Neural cell (in vitro differentiated cells): ENCODE results near the gene MYO15A. TPM values are rescaled to one million over a fixed set of nuclear protein-coding genes. Genes with fewer than 3 reads are reported as not detected.

Experiments
- H2AFZ ChIP-seq: fragments of 200-600, 300-800 bp; sonication (generic), shearing (Covaris generic); 2 replicates; pipeline ENCODE4 v1.6.0; 2014; ENCODE audit warnings: low read depth, mild to moderate bottlenecking, antibody characterized with exemption, low read length, moderate library complexity
- H3F3A ChIP-seq: fragments of 200-600 bp; shearing (Covaris generic); 2 replicates; pipeline ENCODE4 v1.6.1; 2016; ENCODE audit warnings: mild to moderate bottlenecking, moderate library complexity, mixed read lengths, antibody characterized with exemption, low read length; ENCODE audit not compliant: insufficient read depth, poor library complexity, severe bottlenecking
- H3K27ac ChIP-seq: fragments of 200-600, 300-800 bp; sonication (generic), shearing (Covaris generic); 2 replicates; pipeline ENCODE4 v1.5.1; 2014; ENCODE audit warnings: mild to moderate bottlenecking, low read length, moderate library complexity
- H3K27me3 ChIP-seq: fragments of 300-800, 200-600 bp; sonication (generic), shearing (Covaris generic); 2 replicates; pipeline ENCODE4 v1.6.0; 2014; ENCODE audit warnings: mild to moderate bottlenecking, low read depth, low read length, moderate library complexity; ENCODE audit not compliant: insufficient read depth
- H3K36me3 ChIP-seq: fragments of 300-800, 200-600 bp; sonication (generic), shearing (Covaris generic); 2 replicates; pipeline ENCODE4 v1.5.1; 2014; ENCODE audit warnings: mild to moderate bottlenecking, antibody characterized with exemption, low read length, moderate library complexity; ENCODE audit not compliant: insufficient read depth
- H3K4me2 ChIP-seq: fragments of 300-800, 200-600 bp; sonication (generic), shearing (Covaris generic); 2 replicates; pipeline ENCODE4 v1.6.0; 2014; ENCODE audit warnings: mild to moderate bottlenecking, low read length
- H3K4me3 ChIP-seq: fragments of 300-800, 200-600 bp; sonication (generic), shearing (Covaris generic); 2 replicates; pipeline ENCODE4 v1.5.1; 2014; ENCODE audit warnings: mild to moderate bottlenecking, low read length, moderate library complexity
- H3K79me2 ChIP-seq: fragments of 200-600 bp; shearing (Covaris generic); replicated peaks from 2 replicates; pipeline ENCODE4 v1.6.0; 2014; ENCODE audit warnings: mild to moderate bottlenecking, low read length, moderate library complexity; ENCODE audit not compliant: insufficient read depth
- H3K9ac ChIP-seq: fragments of 300-800, 200-600 bp; sonication (generic), shearing (Covaris generic); 2 replicates; pipeline ENCODE4 v1.6.1; 2016; ENCODE audit warnings: mild to moderate bottlenecking, low read length, mixed read lengths
- H3K9me2 ChIP-seq: fragments of 200-600 bp; shearing (Covaris generic); 2 replicates; pipeline ENCODE4 v1.6.1; 2016; ENCODE audit warnings: mild to moderate bottlenecking, low read length, mixed read lengths; ENCODE audit not compliant: insufficient read depth
- H3K9me3 ChIP-seq: fragments of 200-600, 300-800 bp; sonication (generic), shearing (Covaris generic); 2 replicates; pipeline ENCODE4 v1.6.1; 2016; ENCODE audit warnings: mild to moderate bottlenecking, mixed run types, low read length, moderate library complexity, mixed read lengths
- H4K20me1 ChIP-seq: fragments of 200-600 bp; shearing (Covaris generic); 2 replicates; pipeline ENCODE4 v1.6.1; 2016; ENCODE audit warnings: mild to moderate bottlenecking, mixed run types; ENCODE audit not compliant: insufficient read depth
- CTCF ChIP-seq: fragments of 450-650 bp; IDR thresholded peaks from 2 replicates; pipeline ENCODE4 v1.5.1; 2014; ENCODE audit warnings: antibody characterized with exemption, mild to moderate bottlenecking, moderate library complexity; ENCODE audit not compliant: poor library complexity, severe bottlenecking
- EP300 ChIP-seq: fragments of 450-650 bp; conservative IDR thresholded peaks from 2 replicates; pipeline ENCODE4 v1.6.1; 2014; ENCODE audit warnings: antibody characterized with exemption, mild to moderate bottlenecking, moderate library complexity; ENCODE audit not compliant: poor library complexity, severe bottlenecking
- EZH2 ChIP-seq: fragments of 200-600, 300-800 bp; shearing (Covaris generic), sonication (generic); IDR thresholded peaks from 2 replicates; pipeline ENCODE4 v1.6.1; 2014; ENCODE audit warnings: antibody characterized with exemption, low read length, borderline replicate concordance, mild to moderate bottlenecking; ENCODE audit not compliant: insufficient read depth, poor library complexity, severe bottlenecking
- MXI1 ChIP-seq: fragments of 450-650 bp; conservative IDR thresholded peaks from 2 replicates; pipeline ENCODE4 v1.6.1; 2014; ENCODE audit warnings: antibody characterized with exemption, mild to moderate bottlenecking; ENCODE audit not compliant: poor library complexity, severe bottlenecking
- POLR2AphosphoS5 ChIP-seq: IDR thresholded peaks from 2 replicates; pipeline ENCODE4 v1.6.1; 2012
- RAD21 ChIP-seq: fragments of 450-650 bp; conservative IDR thresholded peaks from 2 replicates; pipeline ENCODE4 v1.6.1; 2014; ENCODE audit warnings: antibody characterized with exemption, mild to moderate bottlenecking, moderate library complexity
- SMC3 ChIP-seq: fragments of 450-650 bp; conservative IDR thresholded peaks from 2 replicates; pipeline ENCODE4 v1.6.1; 2014; ENCODE audit warnings: antibody characterized with exemption, mild to moderate bottlenecking, moderate library complexity; ENCODE audit not compliant: poor library complexity
- TAF1 ChIP-seq: IDR thresholded peaks from 2 replicates; pipeline ENCODE4 v1.6.1; 2012; ENCODE audit warnings: low read depth
- polyA plus RNA-seq: library from polyadenylated mRNA; depleted of rRNA; stranded (reverse); fragments of >200 nt; gene quantifications from 2 replicates; pipeline ENCODE4 v1.2.3, GENCODE V29; 2014
- TF ChIP-seq, protein P1 (sequence below): IDR thresholded peaks from 2 replicates; pipeline ENCODE4 v1.6.1; 2012; ENCODE audit warnings: borderline replicate concordance

The MYO15A gene
- polyA plus RNA-seq, 1 donor from 2014 or later: 1.9 TPM

DNA sequence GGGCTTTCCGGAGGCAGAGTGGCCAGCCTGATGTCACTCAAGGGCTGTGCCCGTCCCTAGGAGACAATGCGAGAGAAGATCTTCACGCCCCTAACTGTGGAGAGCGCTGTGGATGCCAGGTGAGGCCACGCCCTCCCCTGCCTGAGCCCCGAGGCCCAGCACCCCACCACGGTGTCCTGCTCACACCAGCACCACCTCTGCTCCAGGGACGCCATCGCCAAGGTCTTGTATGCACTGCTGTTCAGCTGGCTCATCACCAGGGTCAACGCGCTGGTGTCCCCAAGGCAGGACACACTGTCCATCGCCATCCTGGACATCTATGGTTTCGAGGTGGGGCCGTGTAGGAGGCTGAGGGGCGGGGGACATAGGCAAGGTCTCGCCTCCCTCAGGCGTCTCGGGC is 27.8 kb downstream of the MYO15A start:
- Histone ChIP-seq H3K9ac (no peak overlapping the region), H3K36me3 (no peaks in the 10 kb centered on the region), H3K4me2 (no peak overlapping the region), H3K27ac (no peak overlapping the region), H3F3A (no peaks in the 10 kb centered on the region), H4K20me1 (no peaks in the 10 kb centered on the region), H2AFZ (no peak overlapping the region), H3K79me2 (no peaks in the 10 kb centered on the region), H3K4me3 (no peak overlapping the region), H3K9me3 (no peaks in the 10 kb centered on the region), H3K9me2 (no peaks in the 10 kb centered on the region), H3K27me3 (no peaks in the 10 kb centered on the region)
- TF ChIP-seq POLR2AphosphoS5: no peak
- no peak for TF ChIP-seq RAD21
- no peak for TF ChIP-seq EZH2
- TF ChIP-seq, protein P1, sequence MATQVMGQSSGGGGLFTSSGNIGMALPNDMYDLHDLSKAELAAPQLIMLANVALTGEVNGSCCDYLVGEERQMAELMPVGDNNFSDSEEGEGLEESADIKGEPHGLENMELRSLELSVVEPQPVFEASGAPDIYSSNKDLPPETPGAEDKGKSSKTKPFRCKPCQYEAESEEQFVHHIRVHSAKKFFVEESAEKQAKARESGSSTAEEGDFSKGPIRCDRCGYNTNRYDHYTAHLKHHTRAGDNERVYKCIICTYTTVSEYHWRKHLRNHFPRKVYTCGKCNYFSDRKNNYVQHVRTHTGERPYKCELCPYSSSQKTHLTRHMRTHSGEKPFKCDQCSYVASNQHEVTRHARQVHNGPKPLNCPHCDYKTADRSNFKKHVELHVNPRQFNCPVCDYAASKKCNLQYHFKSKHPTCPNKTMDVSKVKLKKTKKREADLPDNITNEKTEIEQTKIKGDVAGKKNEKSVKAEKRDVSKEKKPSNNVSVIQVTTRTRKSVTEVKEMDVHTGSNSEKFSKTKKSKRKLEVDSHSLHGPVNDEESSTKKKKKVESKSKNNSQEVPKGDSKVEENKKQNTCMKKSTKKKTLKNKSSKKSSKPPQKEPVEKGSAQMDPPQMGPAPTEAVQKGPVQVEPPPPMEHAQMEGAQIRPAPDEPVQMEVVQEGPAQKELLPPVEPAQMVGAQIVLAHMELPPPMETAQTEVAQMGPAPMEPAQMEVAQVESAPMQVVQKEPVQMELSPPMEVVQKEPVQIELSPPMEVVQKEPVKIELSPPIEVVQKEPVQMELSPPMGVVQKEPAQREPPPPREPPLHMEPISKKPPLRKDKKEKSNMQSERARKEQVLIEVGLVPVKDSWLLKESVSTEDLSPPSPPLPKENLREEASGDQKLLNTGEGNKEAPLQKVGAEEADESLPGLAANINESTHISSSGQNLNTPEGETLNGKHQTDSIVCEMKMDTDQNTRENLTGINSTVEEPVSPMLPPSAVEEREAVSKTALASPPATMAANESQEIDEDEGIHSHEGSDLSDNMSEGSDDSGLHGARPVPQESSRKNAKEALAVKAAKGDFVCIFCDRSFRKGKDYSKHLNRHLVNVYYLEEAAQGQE: no peak
- no peak for TF ChIP-seq CTCF
- TF ChIP-seq MXI1: no peak
- no peak for TF ChIP-seq EP300
- no peak for TF ChIP-seq SMC3

- no peak overlapping the region for H3K4me3 ChIP-seq
- H3K27me3 ChIP-seq: no peaks in the 10 kb centered on the region
- no peak overlapping the region for H3K9ac ChIP-seq
- TF ChIP-seq MXI1 (no peak), TAF1 (no peak), EZH2 (no peak), POLR2AphosphoS5 (no peak), EP300 (no peak), RAD21 (no peak), SMC3 (no peak), CTCF (no peak)
- TF ChIP-seq, protein P1: no peak
- no peaks in the 10 kb centered on the region for H4K20me1 ChIP-seq
- H2AFZ ChIP-seq: no peak overlapping the region
- H3K9me2 ChIP-seq: no peaks in the 10 kb centered on the region
- H3K9me3 ChIP-seq: no peaks in the 10 kb centered on the region
- no peaks in the 10 kb centered on the region for H3K36me3 ChIP-seq
- no peak overlapping the region for H3K4me2 ChIP-seq
- H3K27ac ChIP-seq: no peak overlapping the region
- no peaks in the 10 kb centered on the region for H3F3A ChIP-seq
- H3K79me2 ChIP-seq: no peaks in the 10 kb centered on the region
These were observed 29.7 kb downstream of the MYO15A start for GRCh38 chr17:18138065-18138749.
